BLaER1 (cell line): ENCODE results near the gene PMPCB.
"Not testable (repeated sequence)": the region's sequence is repeated elsewhere in the genome, so short reads cannot be mapped to it uniquely, and the experiment has no call there.

ENCODE experiments used
- H3K27ac ChIP-seq: shearing (Covaris generic); formaldehyde crosslinking; 2 replicates; pipeline ENCODE4 v1.8.1; 2022
- H3K27me3 ChIP-seq: shearing (Covaris generic); formaldehyde crosslinking; 2 replicates; pipeline ENCODE4 v1.8.1; 2022
- H3K36me3 ChIP-seq: shearing (Covaris generic); formaldehyde crosslinking; 2 replicates; pipeline ENCODE4 v1.8.1; 2022
- H3K4me1 ChIP-seq: shearing (Covaris generic); formaldehyde crosslinking; 2 replicates; pipeline ENCODE4 v1.8.1; 2022
- H3K4me2 ChIP-seq: shearing (Covaris generic); formaldehyde crosslinking; 2 replicates; pipeline ENCODE4 v1.8.1; 2022
- H3K4me3 ChIP-seq: shearing (Covaris generic); formaldehyde crosslinking; 2 replicates; pipeline ENCODE4 v1.8.1; 2022
- H3K9ac ChIP-seq: shearing (Covaris generic); formaldehyde crosslinking; 2 replicates; pipeline ENCODE4 v1.8.1; 2022
- H3K9me3 ChIP-seq: shearing (Covaris generic); formaldehyde crosslinking; 2 replicates; pipeline ENCODE4 v1.8.1; 2022
- H4K20me1 ChIP-seq: shearing (Covaris generic); formaldehyde crosslinking; 2 replicates; pipeline ENCODE4 v1.8.1; 2022
- Cebpa-rat ChIP-seq: shearing (Covaris generic); IDR thresholded peaks from 2 replicates; pipeline ENCODE4 v1.8.1; 2022

PMPCB gene, protein sequence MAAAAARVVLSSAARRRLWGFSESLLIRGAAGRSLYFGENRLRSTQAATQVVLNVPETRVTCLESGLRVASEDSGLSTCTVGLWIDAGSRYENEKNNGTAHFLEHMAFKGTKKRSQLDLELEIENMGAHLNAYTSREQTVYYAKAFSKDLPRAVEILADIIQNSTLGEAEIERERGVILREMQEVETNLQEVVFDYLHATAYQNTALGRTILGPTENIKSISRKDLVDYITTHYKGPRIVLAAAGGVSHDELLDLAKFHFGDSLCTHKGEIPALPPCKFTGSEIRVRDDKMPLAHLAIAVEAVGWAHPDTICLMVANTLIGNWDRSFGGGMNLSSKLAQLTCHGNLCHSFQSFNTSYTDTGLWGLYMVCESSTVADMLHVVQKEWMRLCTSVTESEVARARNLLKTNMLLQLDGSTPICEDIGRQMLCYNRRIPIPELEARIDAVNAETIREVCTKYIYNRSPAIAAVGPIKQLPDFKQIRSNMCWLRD

DNA sequence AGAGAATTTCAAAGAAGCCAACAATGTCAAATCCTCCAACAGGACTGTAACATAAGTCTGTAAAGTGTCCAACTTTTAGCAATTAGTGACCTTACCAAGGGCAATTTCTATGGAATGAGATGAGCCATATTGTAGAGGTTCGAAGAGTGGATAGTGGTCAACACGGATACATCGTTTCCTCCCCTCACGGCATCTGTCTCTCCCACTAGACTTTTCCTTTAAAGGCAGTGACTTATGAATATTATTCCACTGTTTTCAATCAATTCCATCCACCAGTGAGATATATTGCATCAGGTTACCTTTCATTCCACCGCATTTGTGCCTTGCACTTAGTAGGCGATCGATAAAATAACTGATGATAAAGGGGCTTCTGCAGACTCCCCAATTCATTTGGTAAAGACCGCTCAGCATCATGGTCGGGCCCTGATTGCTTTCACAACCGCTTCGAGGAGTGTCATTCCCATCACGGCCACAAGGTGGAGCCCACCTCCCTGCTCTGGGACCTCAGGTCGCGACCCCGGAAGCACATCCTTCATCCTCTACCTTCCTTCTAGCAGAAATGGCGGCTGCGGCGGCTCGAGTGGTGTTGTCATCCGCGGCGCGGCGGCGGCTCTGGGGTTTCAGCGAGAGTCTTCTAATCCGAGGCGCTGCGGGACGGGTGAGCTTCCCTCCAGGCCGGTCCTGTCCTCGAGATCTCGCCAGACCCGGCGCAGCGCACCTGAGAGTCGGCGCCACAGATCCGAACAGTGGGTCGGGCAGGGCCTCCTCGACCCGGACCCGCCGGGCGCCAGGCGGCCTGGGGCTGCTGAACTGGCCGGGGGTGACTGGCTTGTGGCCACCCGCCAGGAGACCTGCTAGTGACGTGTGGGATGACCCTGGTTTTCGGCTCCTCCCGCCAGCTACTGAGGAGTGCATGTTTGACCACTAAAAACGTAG lies at the start of gene PMPCB:
PMPCB (plus strand) TSS at position 535 of the 936 bp plus-strand sequence; CDS start at position 560, 25 bp downstream.
- H3K9me3 ChIP-seq = no peaks in the 10 kb centered on the region
- peaks cover 16% of the 10 kb centered on the region for H3K4me1 ChIP-seq
- peak within 1 kb of the TSS; percentile 87 for H3K4me3 ChIP-seq
- no peaks in the 10 kb centered on the region for H3K27me3 ChIP-seq
- peak within 1 kb of the TSS; percentile 89 for H3K4me2 ChIP-seq
- peak; percentile 53; the same call in 1 of the 2 replicates for TF ChIP-seq Cebpa-rat
- H3K36me3 ChIP-seq = peaks cover 36% of the 10 kb centered on the region
- H3K9ac ChIP-seq = peak within 1 kb of the TSS; percentile 92
- H3K27ac ChIP-seq = peak within 1 kb of the TSS; percentile 91
- H4K20me1 ChIP-seq = peaks cover 27% of the 10 kb centered on the region

- H3K4me2 ChIP-seq, H3K4me1 ChIP-seq, H3K4me3 ChIP-seq, H4K20me1 ChIP-seq, H3K36me3 ChIP-seq, H3K27me3 ChIP-seq, H3K9me3 ChIP-seq, H3K9ac ChIP-seq, H3K27ac ChIP-seq: not testable (repeated sequence)
These were observed 43.3 kb upstream of the PMPCB start for GRCh38 chr7:103253699-103254506.

- not testable (repeated sequence) for H3K9me3 ChIP-seq, H3K27me3 ChIP-seq, H3K4me1 ChIP-seq, H3K27ac ChIP-seq, H4K20me1 ChIP-seq, H3K9ac ChIP-seq, H3K4me3 ChIP-seq, H3K4me2 ChIP-seq, H3K36me3 ChIP-seq
These were observed 33.2 kb upstream of the PMPCB start for GRCh38 chr7:103264054-103264453.

DNA sequence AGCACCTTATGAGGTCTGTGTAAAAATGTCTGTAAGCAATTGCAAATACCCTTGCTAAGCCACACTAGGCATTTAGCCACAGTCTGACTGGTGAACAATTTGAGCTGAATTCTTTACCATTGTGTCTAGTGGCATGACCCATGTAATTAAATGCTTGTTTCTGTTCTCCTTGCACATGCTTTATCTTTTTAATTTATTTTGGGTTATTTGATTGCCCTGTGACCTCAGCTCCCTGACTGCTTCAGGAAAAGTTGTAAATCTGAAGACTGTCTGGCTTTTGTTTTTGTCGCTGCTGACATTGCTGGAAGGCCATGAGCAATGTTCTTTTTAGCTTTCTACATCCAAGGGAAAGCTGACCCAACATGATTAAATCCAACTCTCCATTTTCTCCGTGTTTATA lies 31.0 kb upstream of the PMPCB start:
- H3K4me2 ChIP-seq, H3K4me1 ChIP-seq, H3K27ac ChIP-seq, H3K27me3 ChIP-seq, H4K20me1 ChIP-seq, H3K9ac ChIP-seq, H3K36me3 ChIP-seq, H3K4me3 ChIP-seq, H3K9me3 ChIP-seq: not testable (repeated sequence)

- not testable (repeated sequence) for H3K27me3 ChIP-seq, H3K4me2 ChIP-seq, H3K27ac ChIP-seq, H3K4me1 ChIP-seq, H4K20me1 ChIP-seq, H3K9me3 ChIP-seq, H3K9ac ChIP-seq, H3K4me3 ChIP-seq
- H3K36me3 ChIP-seq = peaks cover 20% of the 10 kb centered on the region; the same call in 1 of the 2 replicates
- TF ChIP-seq Cebpa-rat = peak; percentile 75
These were observed 23.9 kb upstream of the PMPCB start for GRCh38 chr7:103273374-103273773.

- H4K20me1 ChIP-seq, H3K27me3 ChIP-seq, H3K4me3 ChIP-seq, H3K27ac ChIP-seq, H3K9ac ChIP-seq, H3K4me2 ChIP-seq, H3K9me3 ChIP-seq: not testable (repeated sequence)
- H3K4me1 ChIP-seq = peaks cover 13% of the 10 kb centered on the region
- H3K36me3 ChIP-seq = peaks cover 20% of the 10 kb centered on the region; the same call in 1 of the 2 replicates
These were observed 22.4 kb upstream of the PMPCB start for GRCh38 chr7:103274867-103275266.

DNA sequence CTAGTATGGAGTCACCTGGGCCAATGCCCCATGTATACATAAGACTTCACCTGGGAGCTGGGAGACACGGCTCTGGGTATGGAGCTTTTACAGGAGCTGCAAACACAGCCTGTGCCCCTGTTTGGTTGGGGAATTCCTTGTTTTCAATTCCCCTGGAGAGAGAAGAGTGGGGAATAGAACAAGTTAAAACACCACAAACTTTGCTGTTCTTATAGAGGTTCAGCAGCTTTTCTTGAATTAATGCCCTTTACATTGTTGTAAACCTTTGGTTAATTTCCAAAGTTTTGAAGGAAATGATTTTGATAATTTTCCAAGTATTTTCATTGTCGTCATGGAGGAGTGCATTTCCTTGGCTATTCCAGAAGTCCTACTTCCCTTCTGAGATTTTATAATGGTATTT lies 19.0 kb upstream of the PMPCB start:
- not testable (repeated sequence) for H3K9me3 ChIP-seq, H4K20me1 ChIP-seq, H3K9ac ChIP-seq, H3K27ac ChIP-seq, H3K4me3 ChIP-seq
- Histone ChIP-seq H3K36me3 (peaks cover 20% of the 10 kb centered on the region; the same call in 1 of the 2 replicates), H3K4me1 (peaks cover 13% of the 10 kb centered on the region), H3K27me3 (peaks cover 12% of the 10 kb centered on the region; the same call in 1 of the 2 replicates), H3K4me2 (peak overlapping the region; percentile 39)

DNA sequence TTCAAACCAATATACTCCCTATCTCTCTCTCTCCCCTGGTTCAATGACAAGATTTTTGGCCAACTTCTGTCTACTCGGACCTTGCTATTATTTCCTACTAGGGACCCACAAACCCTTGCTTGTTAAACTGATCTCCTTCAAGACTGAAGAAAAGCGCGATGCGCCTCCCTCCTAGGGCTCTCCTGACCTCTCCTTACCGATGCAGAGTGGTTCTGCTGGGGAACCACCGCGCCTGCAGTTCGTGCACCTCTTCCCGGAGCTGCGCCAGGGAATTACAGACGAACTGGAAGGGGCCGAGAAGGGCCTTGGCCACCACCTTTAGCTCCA lies 17.6 kb upstream of the PMPCB start:
- Histone ChIP-seq H3K4me2 (peak overlapping the region; percentile 91), H3K4me1 (peaks cover 13% of the 10 kb centered on the region), H3K9ac (peak overlapping the region; percentile 77), H3K27ac (peak overlapping the region; percentile 71), H3K36me3 (peaks cover 11% of the 10 kb centered on the region; the same call in 1 of the 2 replicates), H3K4me3 (peak overlapping the region; percentile 75), H3K27me3 (peaks cover 12% of the 10 kb centered on the region; the same call in 1 of the 2 replicates)
- H4K20me1 ChIP-seq, H3K9me3 ChIP-seq: not testable (repeated sequence)

DNA sequence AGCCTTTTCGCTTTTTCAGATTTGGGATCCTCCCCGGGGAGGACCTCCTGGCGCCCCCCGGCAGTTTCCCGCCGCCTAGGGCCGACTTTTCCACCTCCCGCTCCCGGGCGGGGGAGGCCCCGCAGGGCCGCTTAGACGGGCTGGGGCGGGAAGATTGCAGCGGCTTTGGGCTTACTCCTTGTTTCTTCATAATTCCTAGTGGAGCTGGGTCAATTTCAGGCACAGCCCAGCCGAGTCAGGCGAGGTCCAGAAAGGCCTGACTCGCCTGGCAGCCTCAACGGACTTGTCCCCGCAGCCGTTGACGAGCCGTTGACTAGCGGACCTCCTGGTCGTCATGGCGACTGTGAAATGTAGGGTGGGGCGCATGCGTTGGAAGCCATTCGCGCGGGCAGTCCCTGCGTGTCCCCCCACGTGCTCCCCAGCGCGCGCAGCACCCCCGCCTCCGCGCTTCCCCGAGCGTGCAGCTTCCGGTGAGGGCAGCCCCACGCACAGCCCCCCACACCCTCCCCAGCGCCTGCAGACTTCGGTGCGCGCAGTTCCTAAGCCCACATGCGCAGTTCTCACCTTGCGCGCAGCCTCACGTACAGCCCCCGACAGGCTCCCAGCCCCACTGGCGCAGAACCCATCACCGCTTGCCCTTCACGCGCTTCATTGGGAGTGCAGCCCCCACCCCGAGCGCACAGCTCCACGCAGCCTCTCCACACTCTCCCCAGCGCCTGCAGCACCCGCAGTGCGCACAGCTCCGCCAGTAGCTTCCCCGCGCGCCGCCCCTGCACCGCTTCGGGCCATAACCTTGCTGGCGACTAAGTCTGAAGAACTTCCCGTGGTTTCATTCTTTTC lies 17.1 kb upstream of the PMPCB start:
- Histone ChIP-seq H3K27ac (peak overlapping the region; percentile 71), H3K9ac (peak overlapping the region; percentile 77), H3K4me3 (peak overlapping the region; percentile 75), H3K4me1 (peaks cover 13% of the 10 kb centered on the region), H3K27me3 (peaks cover 12% of the 10 kb centered on the region; the same call in 1 of the 2 replicates), H3K4me2 (peak overlapping the region; percentile 91)
- not testable (repeated sequence) for H3K9me3 ChIP-seq, H3K36me3 ChIP-seq, H4K20me1 ChIP-seq

DNA sequence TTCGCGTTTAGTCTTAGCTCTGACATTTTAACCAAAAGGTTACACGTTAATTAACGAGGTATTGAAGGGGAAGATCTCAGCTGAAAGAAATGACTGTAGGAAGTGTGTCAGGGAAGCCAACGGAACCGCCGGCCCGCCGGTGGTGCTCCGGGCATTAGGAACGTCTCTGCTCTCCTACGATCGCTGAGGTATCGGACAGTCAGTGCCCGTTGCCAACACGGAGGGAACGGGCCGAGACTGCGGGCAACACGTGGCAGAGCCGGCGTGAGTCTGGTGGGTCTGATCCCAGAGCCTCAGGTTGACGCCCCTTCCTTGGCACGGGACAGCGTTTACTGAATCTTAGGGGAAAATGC lies 16.5 kb upstream of the PMPCB start:
- Histone ChIP-seq H3K9ac (peak overlapping the region; percentile 77), H3K27ac (peak overlapping the region; percentile 71), H3K27me3 (peaks cover 12% of the 10 kb centered on the region; the same call in 1 of the 2 replicates), H3K4me2 (peak overlapping the region; percentile 91), H3K4me1 (peaks cover 13% of the 10 kb centered on the region), H3K4me3 (peak overlapping the region; percentile 75)
- not testable (repeated sequence) for H4K20me1 ChIP-seq, H3K9me3 ChIP-seq, H3K36me3 ChIP-seq

GRCh38 chr7:103282802-103283427 lies 14.3 kb upstream of the PMPCB start:
- not testable (repeated sequence) for H3K9ac ChIP-seq, H3K27ac ChIP-seq, H3K9me3 ChIP-seq, H4K20me1 ChIP-seq, H3K36me3 ChIP-seq, H3K4me2 ChIP-seq, H3K4me3 ChIP-seq
- H3K27me3 ChIP-seq = peaks cover 12% of the 10 kb centered on the region; the same call in 1 of the 2 replicates
- peaks cover 11% of the 10 kb centered on the region for H3K4me1 ChIP-seq
